Measurements from ENCODE around the gene HS3ST6. TPM values are rescaled to one million over a fixed set of nuclear protein-coding genes. Genes with fewer than 3 reads are reported as not detected.

Gene HS3ST6
- total RNA-seq, 2 donors from 2014 or later = not detected

GRCh38 chr16:1874854-1875253 lies 43.4 kb downstream of the HS3ST6 start:
- Mint-ChIP-seq H3K4me3 (no peak overlapping the region), H3K9me3 (peaks cover 4% of the 10 kb centered on the region), H3K27me3 (ENCODE audit: insufficient read depth) (peaks cover 55% of the 10 kb centered on the region), H3K4me1 (no peaks in the 10 kb centered on the region), H3K36me3 (ENCODE audit: low read depth) (no peaks in the 10 kb centered on the region), H3K27ac (no peak overlapping the region)
- Histone ChIP-seq H3K27ac (ENCODE audit: low read depth, low read length) (no peak overlapping the region), H3K4me3 (ENCODE audit: low read length) (no peak overlapping the region), H3K9me3 (ENCODE audit: control insufficient read depth, low read length) (no peaks in the 10 kb centered on the region), H3K27me3 (ENCODE audit: control insufficient read depth, insufficient read depth, low read length, poor library complexity, severe bottlenecking) (peaks cover 29% of the 10 kb centered on the region), H3K4me1 (ENCODE audit: control insufficient read depth, insufficient read depth, low read length) (no peaks in the 10 kb centered on the region), H3K9ac (ENCODE audit: extremely low read depth, low read length, poor library complexity, severe bottlenecking) (no peak overlapping the region), H3K36me3 (ENCODE audit: control insufficient read depth, insufficient read depth, low read length) (no peaks in the 10 kb centered on the region)
- DNase-seq = no peak
- TF ChIP-seq, protein P1, sequence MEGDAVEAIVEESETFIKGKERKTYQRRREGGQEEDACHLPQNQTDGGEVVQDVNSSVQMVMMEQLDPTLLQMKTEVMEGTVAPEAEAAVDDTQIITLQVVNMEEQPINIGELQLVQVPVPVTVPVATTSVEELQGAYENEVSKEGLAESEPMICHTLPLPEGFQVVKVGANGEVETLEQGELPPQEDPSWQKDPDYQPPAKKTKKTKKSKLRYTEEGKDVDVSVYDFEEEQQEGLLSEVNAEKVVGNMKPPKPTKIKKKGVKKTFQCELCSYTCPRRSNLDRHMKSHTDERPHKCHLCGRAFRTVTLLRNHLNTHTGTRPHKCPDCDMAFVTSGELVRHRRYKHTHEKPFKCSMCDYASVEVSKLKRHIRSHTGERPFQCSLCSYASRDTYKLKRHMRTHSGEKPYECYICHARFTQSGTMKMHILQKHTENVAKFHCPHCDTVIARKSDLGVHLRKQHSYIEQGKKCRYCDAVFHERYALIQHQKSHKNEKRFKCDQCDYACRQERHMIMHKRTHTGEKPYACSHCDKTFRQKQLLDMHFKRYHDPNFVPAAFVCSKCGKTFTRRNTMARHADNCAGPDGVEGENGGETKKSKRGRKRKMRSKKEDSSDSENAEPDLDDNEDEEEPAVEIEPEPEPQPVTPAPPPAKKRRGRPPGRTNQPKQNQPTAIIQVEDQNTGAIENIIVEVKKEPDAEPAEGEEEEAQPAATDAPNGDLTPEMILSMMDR (conservative IDR thresholded peaks at IDR 0.05) = no peak
- 66 to 77% methylated on average over 4 of the region's 6 CpGs for WGBS, 2 experiments (ENCODE audit: insufficient coverage in 1 of 2, insufficient read length in 1 of 2)

DNA sequence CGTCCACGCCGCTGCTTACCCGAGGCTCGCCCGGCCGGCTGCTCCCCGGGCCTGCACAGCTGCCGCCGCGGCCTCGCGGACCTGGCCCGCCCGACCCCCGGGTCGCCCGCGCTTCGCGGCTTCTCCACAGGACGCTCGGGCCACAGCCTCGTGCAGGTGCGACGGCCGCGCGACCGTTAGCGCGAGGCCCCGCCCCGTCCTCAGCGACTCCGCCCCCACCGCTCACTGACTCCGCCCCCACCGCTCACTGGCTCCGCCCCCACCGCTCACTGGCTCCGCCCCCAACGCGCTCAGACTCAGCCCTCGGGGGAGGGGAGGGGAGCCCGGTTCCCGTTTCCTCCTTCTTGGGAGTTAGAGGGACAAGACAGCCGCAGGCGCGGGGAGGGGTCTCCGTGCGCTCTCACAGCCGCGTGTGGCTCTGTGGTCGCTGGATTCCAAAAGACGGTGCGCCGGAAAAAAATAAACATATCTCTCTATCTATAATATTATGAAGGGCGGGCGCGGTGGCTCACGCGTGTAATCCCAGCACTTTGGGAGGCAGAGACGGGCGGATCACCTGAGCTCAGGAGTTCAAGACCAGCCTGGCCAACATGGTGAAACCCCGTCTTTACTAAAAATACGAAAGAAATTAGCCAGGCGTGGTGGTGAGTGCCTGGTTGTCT lies 46.1 kb downstream of the HS3ST6 start, which contains the start of gene MEIOB:
TSS of gene MEIOB (minus strand) at position 191 of the 662 bp plus-strand sequence. CDS start 3,989 bp downstream, outside the sequence.
- no peaks in the 10 kb centered on the region for H3K36me3 ChIP-seq (ENCODE audit: control insufficient read depth, insufficient read depth, low read length)
- no peak within 1 kb of the TSS for H3K27ac ChIP-seq (ENCODE audit: low read depth, low read length)
- Mint-ChIP-seq H3K36me3 (ENCODE audit: low read depth) (no peaks in the 10 kb centered on the region), H3K27ac (no peak within 1 kb of the TSS), H3K4me1 (no peaks in the 10 kb centered on the region), H3K9me3 (peaks cover 4% of the 10 kb centered on the region), H3K27me3 (ENCODE audit: insufficient read depth) (peaks cover 44% of the 10 kb centered on the region), H3K4me3 (peak within 1 kb of the TSS; percentile 50)
- WGBS, 2 experiments (ENCODE audit: insufficient coverage in 1 of 2, insufficient read length in 1 of 2) = 23 to 43% methylated on average over 17 to 67 of the region's 68 CpGs
- no peak within 1 kb of the TSS for H3K4me3 ChIP-seq (ENCODE audit: low read length)
- no peaks in the 10 kb centered on the region for H3K9me3 ChIP-seq (ENCODE audit: control insufficient read depth, low read length)
- DNase-seq = peak; percentile 94
- H3K9ac ChIP-seq (ENCODE audit: extremely low read depth, low read length, poor library complexity, severe bottlenecking) = no peak within 1 kb of the TSS
- no peaks in the 10 kb centered on the region for H3K4me1 ChIP-seq (ENCODE audit: control insufficient read depth, insufficient read depth, low read length)
- TF ChIP-seq, protein P1 (conservative IDR thresholded peaks at IDR 0.05) = no peak
- peaks cover 22% of the 10 kb centered on the region for H3K27me3 ChIP-seq (ENCODE audit: control insufficient read depth, insufficient read depth, low read length, poor library complexity, severe bottlenecking)

DNA sequence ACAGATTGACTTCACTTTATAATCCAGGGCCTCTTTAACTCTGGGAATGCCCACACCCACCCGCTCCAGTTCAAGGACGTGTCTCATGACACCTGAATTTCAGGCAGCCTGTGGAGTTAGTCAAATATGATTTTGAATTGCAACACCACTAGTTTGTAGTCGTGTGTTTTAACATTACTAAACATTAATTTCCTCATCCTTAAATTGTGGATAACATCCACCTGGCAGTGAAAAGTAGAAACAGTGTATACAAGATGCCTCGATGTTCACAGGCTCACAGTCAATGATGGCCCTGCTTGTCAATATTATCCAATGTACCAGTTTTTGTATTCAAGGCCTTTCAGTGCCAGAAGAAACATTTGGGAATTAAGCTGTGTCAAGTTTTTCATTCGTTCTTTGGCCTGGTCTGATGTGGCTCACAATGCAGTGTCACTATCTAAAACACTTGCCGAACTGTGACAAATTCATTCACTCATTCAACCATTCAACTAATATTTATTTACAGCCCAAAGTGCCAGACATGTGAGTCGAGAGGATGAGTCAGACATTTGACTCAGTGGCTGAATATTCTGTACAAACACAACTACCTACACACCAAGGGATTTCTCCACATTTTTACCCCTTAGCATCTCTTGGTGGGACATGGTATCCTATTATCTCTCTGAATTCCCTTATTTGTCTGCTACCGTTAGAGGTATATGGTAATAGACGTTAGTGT lies 47.7 kb downstream of the HS3ST6 start:
- DNase-seq = no peak
- TF ChIP-seq, protein P1 (conservative IDR thresholded peaks at IDR 0.05) = no peak
- peaks cover 4% of the 10 kb centered on the region for H3K9me3 Mint-ChIP-seq
- Histone ChIP-seq H3K36me3 (ENCODE audit: control insufficient read depth, insufficient read depth, low read length) (no peaks in the 10 kb centered on the region), H3K9me3 (ENCODE audit: control insufficient read depth, low read length) (no peaks in the 10 kb centered on the region), H3K27me3 (ENCODE audit: control insufficient read depth, insufficient read depth, low read length, poor library complexity, severe bottlenecking) (peaks cover 37% of the 10 kb centered on the region), H3K9ac (ENCODE audit: extremely low read depth, low read length, poor library complexity, severe bottlenecking) (no peak overlapping the region), H3K4me3 (ENCODE audit: low read length) (no peak overlapping the region), H3K27ac (ENCODE audit: low read depth, low read length) (no peak overlapping the region), H3K4me1 (ENCODE audit: control insufficient read depth, insufficient read depth, low read length) (no peaks in the 10 kb centered on the region)
- no peak overlapping the region for H3K27ac Mint-ChIP-seq
- peaks cover 44% of the 10 kb centered on the region for H3K27me3 Mint-ChIP-seq (ENCODE audit: insufficient read depth)
- no peaks in the 10 kb centered on the region for H3K36me3 Mint-ChIP-seq (ENCODE audit: low read depth)
- no peak overlapping the region for H3K4me3 Mint-ChIP-seq
- no peaks in the 10 kb centered on the region for H3K4me1 Mint-ChIP-seq
- WGBS, 2 experiments (ENCODE audit: insufficient coverage in 1 of 2, insufficient read length in 1 of 2) = 63 to 76% methylated on average over 5 to 9 of the region's 9 CpGs

Data from endodermal cell (in vitro differentiated cells).